HG03460 (cell line): ENCODE data around the gene TTC21A.
A peak's percentile ranks its signal among the peaks of the same experiment; 100 is the strongest.

ENCODE experiments used
- ATAC-seq: cut with Tn5 transposase; IDR thresholded peaks from one replicate; pipeline ENCODE4 v1.9.1; 2021; ENCODE audit not compliant: unreplicated experiment

The TTC21A gene

DNA sequence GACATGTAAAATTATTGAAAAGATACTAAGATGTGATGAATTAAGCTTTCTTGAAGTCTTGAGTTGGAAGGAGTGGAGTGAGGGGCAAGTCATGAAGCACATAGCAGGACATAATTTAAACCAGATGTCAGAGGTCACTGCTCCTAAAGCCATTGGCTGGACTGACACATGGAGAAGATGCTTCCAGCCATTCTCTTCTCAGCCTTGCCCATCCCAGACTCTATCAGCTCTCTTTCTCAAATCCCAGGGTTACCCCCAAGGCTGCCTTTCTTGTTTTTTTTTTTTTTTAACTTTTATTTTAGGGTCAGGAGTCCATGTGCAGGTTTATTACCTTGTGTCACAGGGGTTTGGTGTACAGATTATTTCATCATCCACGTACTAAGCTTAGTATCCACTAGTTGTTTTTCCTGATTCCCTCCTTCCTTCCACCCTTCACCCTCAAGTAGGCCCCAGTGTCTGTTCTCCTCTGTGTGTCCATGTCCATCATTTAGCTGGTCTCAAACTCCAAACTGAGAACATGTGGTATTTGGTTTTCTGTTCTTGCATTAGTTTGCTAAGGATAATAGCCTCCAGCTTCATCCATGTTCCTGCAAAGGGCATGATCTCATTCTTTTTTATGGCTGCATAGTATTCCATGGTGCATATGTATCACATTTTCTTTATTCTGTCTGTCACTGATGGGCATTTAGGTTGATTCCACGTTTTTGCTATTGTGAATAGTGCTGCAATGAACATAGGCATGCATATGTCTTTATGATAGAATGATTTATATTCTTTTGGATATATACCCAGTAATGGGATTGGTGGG lies 66.0 kb downstream of the TTC21A start:
- no peak for ATAC-seq

DNA sequence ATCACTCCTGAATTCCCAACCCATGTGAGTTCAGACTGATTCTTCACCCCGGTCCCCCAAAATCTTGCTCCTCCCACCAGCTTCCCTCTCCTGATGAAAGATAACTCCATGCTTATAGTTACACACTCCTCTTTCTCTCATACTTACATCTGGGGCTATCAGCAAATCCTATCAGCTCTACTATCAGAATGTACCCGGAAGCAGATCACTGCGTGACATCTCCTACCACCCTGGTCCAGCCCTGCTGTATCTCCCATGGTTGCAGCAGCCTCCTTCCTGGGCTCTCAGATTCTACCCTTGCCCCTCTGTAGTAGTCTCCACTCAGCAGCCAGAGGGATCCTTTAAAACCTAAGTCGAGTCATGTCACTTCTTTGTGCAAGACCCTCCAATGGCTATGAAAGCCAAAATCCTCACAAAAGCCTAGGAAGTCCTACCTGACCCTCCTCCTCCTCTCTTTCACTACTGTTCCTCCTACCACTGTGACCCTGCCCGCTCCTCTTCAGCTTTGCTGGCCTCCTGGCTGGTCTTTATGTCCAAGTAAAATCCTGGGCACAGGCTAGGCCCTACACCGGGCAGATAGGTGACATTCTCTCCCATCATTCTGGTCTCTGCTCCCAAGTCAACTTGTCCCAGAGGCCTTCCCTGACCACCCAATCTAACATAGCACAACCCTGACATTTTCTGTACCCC lies 68.7 kb downstream of the TTC21A start:
- ATAC-seq: no peak

DNA sequence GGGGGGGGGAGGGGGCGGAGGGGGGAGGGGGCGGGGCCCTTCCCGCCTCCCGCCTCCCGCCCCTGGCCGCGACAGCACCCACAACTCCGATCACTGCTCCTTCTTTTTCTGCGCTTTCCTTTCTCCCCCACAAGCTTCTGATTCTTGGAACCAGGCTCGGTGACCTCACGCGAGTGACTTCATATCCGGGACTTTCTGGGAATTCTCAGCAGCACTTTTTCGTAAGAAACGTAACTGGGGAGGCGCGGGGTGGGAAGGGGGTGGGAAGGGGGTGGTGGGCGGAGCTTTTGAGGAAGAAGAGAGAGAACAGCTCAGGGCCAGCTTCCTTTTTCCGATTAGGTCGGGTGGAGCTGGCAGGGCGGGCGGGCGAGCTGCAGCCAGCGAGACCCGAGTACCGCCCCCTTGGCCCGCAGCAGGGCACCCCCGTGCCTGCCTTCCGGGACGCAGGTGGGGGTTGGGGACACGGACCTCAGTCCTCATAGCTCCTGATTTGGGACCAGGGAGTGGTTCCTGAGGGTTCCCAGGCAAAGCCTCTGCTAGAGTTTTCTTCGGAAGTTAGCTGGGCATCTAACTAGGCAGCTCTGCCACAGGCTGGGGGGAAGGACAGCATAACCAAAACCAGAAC lies 70.3 kb downstream of the TTC21A start:
- no peak for ATAC-seq

DNA sequence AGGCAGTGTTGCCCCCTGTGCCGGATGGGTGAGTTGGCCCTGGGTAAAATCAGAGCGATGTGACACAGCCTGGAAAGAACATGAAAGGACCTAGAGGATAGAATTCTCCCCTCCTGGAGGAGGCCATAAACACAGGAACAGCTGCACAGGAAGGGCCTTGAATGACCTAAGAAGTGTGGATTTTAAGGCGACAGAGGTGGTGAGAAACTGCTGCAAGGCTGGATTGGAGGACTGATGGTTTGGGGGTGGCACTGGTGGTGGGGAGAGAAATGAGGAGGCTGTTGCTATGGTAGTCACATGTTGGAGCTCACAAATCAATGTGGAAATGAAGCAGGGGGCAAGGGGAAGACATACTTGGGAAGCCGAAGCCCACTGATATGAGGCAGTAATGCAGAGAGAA lies 71.1 kb downstream of the TTC21A start:
- no peak for ATAC-seq

DNA sequence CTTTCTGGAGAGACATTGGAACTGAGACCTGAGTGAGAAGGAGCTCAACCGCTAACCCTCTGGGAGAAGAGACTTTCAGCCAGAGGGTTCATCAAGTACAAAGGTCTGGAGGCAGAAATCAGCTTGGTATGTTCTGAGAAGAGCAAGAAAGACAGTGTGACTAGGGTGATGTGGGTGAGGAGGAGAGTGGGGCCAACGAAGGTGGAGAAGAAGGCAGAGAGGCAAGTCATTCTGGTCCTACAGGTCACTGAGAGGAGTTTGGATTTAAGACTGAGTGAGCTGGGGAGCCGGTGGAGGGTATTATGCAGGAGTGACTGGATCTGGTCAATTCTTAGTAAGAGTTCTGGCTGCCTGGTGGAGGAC lies 72.7 kb downstream of the TTC21A start:
- ATAC-seq: no peak

DNA sequence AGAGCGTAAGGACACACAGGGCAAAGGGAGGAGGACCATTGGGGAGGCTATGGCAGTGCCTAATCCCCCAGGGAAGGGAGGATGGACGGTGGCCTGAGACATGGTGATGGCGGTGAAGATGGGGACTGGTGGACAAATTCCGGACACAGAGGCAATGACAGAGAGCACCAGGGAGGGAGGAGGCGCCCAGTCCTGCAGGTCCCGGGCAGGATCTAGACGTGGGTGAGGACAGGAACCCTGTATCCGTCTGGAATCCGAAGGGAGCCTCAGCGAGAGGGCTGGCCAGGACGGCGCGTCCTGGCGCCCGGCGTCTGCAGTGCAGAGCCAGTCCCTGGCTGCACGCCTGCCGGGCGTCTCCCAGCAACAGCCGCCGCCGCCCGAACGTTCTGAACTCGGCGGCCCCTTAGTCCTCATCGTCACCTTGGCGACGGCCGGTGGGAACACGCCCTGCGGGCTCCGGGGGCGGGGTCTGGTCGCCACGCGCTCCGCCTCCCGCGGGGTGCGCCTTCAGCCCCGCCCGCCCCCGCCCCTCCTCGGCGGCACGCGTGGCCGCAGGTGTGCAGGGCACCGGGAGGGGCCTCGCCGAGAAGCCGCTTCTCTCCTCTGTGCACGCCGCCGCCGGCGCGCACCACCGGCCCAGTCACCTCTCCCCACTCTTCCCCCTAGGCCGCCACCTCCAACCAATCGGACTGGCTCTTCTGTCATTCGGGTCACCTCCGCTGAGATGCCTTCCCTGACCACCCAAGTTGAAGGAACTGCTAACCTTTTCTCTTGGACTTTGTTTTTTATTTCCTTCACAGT lies 73.3 kb downstream of the TTC21A start:
- ATAC-seq: peak; percentile 93

DNA sequence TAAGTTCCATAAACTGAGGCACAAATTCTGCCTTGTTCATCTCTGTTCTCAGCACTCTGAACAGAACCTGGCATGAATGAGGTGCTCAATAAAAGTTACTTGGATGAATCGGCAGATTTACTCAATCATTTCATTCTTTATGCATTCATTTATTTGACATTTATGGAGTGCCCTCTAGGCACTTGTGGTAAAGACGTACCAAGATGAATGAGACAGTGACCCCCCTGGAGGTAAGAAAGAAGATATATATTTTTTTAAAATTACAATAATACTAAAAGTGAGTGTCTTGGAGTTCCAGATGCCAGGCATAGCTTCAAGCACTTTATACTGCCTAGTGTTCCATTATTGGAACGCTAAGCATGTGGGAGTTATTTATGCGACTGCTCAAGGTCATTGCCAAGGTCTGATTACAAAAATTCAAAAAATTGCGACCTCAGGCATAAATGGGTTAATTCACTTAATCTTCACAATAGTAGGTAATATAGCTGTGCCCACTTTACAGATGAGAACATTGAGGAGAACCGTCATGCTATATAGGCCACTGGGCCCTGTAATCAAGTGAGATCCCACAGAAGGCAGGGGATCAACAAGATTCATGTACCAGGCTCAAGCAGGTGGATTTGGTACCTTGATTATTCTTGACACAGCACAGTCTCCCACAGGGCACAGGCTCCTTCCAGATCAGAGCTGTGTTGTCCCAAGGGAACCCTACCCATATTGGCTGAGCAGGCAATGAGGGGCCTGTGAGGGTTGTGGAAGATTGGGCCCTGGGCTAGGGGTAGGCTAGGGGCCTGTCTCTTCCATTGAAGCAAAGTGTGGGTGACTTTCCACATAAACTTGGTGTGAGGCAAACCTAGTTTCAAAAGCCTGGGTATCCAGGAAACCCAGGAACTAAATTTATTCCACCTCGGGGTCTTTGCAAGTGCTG lies 74.2 kb downstream of the TTC21A start:
- ATAC-seq: no peak

DNA sequence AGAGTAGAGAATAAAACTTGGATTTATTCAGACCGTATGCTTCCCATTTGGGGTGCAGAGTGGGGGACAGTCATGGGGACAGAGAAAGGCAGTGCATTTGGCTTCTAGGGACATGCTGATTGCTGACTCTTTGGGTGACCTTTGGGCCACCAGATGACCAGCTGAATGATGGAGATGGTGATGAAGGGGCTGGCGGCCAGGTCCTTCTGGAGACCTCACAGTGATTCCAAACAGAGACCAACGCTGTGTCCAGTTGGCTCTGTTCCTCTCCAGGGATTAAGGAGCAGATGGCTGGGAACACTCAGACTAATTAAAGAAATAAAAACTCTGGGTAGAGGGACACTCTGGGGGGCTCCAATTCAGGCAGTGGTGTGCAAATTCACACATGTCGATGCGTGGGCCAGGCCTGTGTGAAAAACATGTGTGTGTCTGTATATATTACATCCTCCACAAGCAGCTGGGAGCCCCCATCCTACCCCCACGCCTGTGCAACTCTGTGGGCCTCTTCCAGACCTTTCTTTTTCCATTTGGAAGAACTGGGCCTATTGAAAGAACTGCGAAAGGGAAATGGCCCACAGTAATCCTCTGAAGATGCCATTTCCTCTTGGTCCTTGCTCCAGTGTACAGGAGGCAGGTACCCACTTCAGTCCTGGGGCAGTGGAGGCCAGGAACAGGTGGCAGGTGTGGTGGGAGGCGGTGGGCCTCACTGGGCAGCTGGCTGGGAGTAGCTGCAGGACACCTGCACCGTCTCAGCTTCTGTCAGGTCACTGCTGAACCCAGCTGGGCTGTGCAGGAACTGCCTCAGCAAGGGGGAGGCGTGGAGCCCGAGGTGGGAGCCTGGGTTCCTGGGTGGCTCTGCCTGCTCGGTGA lies 76.0 kb downstream of the TTC21A start:
- no peak for ATAC-seq

DNA sequence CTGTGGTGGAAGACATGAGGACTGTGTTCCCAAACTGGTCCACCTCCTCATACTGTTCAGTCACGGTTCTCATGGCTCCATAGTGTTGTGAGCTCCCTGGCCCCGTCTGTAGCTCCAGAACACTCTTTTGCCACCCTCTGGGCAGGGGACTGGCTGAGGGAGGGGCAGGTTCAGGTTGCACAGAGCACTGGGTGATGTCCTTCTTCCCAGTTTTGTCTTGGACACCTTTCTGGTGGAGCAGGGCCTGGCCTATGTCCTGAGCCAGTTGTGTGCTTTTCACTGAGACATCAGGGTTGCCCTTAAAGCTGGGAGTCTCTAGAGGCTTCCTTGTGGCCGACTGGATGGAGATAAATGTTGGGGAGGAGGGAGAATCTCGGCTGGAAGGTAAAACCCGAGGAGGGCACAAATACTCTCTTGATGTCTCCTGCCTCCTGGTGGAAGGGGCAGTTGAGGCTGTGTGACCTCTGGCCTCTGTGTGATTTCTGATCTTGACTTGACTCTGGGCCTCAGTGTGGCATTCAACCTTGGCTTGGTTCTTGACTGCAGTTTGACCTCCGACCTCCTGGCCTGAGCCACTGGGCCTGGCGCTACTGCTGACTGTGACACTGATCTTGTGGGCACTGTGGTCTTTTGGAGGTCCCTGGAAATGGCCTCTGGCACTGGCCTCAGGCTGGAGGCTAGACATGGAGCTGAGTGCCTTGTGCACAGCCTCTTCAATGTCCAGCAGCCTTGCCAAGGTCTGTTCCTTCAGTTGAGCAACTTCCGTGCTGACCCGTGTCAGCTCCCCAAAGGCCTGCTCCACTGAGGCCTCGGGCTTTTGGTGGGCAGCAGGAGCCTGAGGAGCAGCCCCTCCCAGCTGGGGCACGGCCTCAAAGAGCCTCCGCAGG lies 76.8 kb downstream of the TTC21A start:
- ATAC-seq: no peak

DNA sequence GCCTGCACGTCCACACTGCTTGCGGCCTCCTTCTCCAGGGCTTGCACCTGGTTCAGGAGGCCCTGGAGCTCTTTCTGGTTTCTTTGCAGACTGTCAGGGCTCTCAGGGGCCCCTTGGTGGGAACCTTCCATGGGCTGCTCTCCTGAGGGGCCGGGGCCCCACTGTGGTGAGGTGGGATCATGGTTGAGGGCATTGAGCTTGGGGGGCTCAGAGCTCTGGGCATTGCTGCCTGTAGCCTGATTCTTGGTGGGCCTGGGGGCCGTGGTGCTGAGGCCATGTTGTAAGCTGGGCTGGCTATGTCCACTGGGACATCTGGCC lies 77.4 kb downstream of the TTC21A start:
- no peak for ATAC-seq

DNA sequence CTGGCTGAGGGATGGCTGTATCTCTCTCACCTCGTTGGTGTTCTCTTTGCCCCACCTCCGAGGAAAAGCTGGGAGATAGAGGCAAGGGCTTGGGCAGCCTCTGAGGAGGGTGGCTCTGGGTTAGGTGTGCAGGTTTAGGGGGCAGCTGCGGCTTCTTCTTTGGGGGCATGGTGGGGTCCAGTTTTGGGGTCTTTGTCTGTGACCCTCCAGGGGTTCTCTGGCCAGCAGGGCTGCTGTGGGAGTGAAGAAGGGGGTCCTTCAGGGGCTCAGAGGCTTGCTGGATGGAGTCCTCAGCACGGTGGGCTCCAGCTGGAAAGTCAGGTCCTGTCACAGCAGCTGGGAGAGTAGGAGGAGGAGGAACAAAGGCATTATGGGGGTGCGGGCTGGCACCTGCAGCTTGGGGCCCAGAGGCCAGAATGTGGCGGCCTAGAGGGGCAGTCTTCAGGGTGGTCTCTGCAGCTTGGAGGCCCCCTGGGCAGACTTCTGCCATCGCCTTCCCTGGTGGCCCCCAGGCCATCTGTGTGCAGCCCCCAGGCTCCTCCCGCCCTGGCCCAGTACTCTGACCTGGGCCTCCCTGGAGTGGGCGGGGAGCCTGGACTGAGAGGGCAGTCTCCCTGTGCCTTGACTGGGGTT lies 78.0 kb downstream of the TTC21A start:
- no peak for ATAC-seq

DNA sequence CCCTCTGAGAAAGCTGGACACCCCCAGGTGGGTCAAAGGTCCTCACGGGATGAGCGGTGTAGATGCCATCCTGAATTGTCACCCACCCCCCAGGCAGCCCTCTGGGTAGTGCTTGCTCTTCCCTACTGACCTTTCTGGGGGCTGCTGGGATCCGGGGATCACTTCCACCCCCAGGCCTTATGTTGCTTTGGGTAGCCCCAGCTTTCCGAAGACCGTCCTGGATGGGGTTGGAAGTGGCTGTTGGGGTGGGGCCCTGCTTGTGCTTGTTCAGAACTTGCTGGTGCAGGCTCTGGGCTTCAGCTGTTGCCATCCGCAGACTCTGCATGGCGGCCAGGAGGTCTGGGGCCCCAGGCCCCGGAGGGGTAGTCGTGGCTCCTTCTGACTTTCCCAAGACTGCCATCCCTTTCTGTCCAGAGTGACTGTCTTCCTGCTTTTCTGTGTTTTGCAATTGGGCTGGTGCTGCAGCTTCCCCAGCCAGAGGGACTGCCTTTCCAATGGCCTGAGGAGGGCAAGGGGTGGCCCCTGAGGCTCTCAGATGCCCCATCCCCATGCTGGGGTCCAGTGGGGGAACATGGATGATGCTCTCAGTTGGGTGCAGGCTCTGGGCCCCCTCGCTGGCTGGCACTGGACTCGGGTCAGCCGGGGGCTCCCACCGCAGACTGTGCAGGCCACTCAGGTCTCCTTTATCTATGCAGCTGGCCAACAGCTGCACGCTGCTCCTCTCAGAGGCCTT lies 78.6 kb downstream of the TTC21A start:
- ATAC-seq: no peak

DNA sequence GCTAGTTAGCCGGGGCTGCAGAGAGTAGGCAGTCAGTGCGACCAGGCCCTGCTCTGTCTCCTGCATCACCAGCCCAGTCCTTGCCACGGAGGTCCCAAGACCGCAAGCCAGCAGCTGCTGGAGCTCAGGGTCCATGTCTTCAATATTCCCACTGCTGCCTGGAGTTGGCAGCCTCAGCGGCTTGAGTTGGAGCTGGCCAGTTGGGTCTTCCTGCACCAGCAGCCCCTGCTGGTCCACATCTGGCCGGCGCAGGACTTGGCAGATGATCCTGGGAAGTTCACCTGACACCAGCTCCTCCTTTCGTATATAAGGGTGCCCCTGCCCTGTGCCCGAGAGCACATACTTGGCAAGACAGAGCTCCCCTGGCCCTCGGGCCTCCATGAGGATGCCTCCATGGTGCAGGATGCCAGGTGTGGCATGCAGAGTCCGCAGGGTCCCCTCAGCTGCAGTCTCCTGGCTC lies 79.2 kb downstream of the TTC21A start:
- ATAC-seq: no peak

DNA sequence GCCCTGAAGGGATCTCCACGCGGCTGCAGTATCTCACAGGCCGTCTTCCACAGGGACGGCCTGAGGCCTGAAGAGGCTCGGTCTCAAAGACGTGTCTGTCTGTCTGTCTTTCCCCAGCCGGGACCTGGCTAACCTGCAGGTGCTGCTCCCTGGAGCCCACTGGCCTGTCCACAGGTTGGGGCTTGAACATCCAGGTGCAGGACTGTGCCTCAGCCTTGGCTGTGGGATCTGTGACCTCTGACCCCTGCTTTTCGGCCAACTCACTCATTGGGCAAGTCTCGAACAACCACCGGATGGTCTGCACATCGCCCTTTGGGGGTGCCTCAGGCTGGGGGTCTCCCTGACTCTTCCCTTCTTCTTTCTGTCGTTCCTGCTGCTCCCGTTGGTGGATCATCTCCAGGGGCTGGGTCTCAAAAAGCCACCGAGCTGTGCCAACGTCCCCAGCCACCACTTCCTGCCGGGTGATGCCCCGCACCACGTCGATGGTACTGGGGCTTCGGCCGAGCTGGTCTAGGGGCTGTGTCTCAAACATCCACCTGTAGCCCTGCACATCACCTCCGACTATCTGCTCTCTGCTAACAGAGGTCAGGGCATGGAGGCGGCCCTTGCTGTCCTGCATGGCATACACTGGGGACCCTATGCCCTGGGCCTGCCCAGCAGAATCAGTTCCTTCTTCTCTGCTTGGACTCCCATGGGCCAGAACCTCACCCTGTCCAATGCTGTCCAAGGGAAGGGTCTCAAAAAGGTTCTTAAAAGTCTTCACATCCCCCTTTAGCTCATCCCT lies 80.1 kb downstream of the TTC21A start:
- ATAC-seq: no peak
